Brain microvascular endothelial cell (primary cell): ENCODE results near the gene DLG2.

Experiments used
- DNase-seq: peaks from one replicate; pipeline ENCODE4 v3.0.0-alpha.2; 2020
- H3K27ac ChIP-seq: fragments of 250-450 bp; sonication (Bioruptor Pico); 2 replicates; pipeline ENCODE4 v1.5.1; 2020; ENCODE audit warnings: mild to moderate bottlenecking, moderate library complexity
- H3K27me3 ChIP-seq: fragments of 250-450 bp; sonication (Bioruptor Pico); replicated peaks from 2 replicates; pipeline ENCODE4 v1.5.1; 2020; ENCODE audit warnings: mild to moderate bottlenecking
- H3K36me3 ChIP-seq: fragments of 250-450 bp; sonication (Bioruptor Pico); replicated peaks from 2 replicates; pipeline ENCODE4 v1.5.1; 2020; ENCODE audit warnings: mild to moderate bottlenecking
- H3K4me3 ChIP-seq: 2 replicates; pipeline ENCODE4 v1.5.1; 2011; ENCODE audit warnings: low read depth, mild to moderate bottlenecking, control low read depth, low read length, moderate library complexity
- in situ Hi-C: cut with HindIII; loops from 2 replicates; pipeline ENCODE4 v1.10.0; 2017; ENCODE audit warnings: low sequenced_read_pairs, low pct_ligation_motif_present
- TF ChIP-seq, protein P1 (sequence below): IDR thresholded peaks from 2 replicates; pipeline ENCODE4 v1.5.1; 2011; ENCODE audit warnings: low read depth, mild to moderate bottlenecking, moderate library complexity, low read length, control low read depth, inconsistent platforms; ENCODE audit errors: missing control alignments

The DLG2 gene

DNA sequence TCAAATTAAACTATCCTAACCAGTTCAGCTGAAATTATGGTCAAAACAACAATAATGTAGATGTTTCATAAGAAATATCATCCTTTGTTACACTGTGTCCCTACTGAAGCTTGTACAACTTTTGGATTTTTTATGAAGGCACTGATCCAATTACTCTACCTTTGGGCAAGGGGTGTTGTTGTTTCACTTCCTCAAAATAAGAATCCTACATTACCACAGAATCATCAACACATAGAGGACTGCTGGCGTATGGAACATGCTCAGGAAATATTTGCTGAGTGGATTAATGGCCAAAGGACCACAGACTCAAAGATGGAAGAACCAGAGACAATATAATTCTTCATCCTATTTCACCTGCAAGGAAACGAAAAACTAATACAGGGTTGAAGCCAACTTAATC is 1433.4 kb downstream of the DLG2 start:
- Histone ChIP-seq H3K36me3 (no peaks in the 10 kb centered on the region), H3K4me3 (no peak overlapping the region), H3K27ac (no peak overlapping the region), H3K27me3 (no peaks in the 10 kb centered on the region)
- no peak for DNase-seq
- TF ChIP-seq, protein P1, sequence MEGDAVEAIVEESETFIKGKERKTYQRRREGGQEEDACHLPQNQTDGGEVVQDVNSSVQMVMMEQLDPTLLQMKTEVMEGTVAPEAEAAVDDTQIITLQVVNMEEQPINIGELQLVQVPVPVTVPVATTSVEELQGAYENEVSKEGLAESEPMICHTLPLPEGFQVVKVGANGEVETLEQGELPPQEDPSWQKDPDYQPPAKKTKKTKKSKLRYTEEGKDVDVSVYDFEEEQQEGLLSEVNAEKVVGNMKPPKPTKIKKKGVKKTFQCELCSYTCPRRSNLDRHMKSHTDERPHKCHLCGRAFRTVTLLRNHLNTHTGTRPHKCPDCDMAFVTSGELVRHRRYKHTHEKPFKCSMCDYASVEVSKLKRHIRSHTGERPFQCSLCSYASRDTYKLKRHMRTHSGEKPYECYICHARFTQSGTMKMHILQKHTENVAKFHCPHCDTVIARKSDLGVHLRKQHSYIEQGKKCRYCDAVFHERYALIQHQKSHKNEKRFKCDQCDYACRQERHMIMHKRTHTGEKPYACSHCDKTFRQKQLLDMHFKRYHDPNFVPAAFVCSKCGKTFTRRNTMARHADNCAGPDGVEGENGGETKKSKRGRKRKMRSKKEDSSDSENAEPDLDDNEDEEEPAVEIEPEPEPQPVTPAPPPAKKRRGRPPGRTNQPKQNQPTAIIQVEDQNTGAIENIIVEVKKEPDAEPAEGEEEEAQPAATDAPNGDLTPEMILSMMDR: no peak
- in situ Hi-C loops: no loop called here

DNA sequence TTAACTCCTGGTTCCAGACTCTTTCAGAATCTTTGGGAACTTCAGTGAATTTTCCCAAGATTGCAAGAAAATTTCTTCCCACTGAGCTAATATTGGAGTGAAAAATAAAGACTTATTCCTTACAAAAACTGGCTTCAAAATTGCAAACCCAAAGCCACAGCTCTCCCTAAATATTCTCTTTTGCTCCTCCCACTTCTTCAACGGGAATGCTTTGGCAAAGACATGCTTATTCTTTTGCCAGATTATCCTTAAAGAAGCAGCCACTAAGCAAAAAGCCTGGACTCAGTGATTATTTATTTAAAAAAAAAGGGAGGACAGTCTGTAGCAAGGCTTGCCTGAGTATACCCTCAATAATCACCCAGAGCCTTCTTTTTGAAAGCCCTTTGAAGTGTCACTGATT is 1438.6 kb downstream of the DLG2 start:
- in situ Hi-C loops: no loop called here
- H3K27ac ChIP-seq: no peak overlapping the region
- H3K27me3 ChIP-seq: no peaks in the 10 kb centered on the region
- no peak for DNase-seq
- H3K4me3 ChIP-seq: no peak overlapping the region
- no peaks in the 10 kb centered on the region for H3K36me3 ChIP-seq
- TF ChIP-seq, protein P1: no peak

DNA sequence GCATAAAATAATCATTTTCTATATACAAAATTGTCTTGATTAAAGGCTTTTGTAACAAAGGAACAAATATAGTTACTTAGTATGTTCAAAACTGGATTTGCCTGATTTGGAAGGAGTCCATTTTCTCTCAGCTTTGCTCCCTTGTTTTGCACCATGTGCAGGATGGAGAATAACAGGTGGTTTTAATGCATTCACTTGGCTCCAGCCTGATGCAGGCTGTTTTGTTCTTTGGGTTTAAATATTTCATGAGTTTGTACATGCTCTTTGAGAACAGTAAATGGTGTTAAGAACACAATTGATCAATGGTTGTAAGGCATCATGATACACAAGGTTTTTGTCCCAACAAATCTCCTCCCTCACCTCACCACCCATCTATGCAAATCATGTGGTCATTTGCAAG is 1454.1 kb downstream of the DLG2 start:
- in situ Hi-C loops: no loop called here
- no peak overlapping the region for H3K4me3 ChIP-seq
- no peaks in the 10 kb centered on the region for H3K36me3 ChIP-seq
- TF ChIP-seq, protein P1: no peak
- no peaks in the 10 kb centered on the region for H3K27me3 ChIP-seq
- no peak overlapping the region for H3K27ac ChIP-seq
- DNase-seq: no peak

DNA sequence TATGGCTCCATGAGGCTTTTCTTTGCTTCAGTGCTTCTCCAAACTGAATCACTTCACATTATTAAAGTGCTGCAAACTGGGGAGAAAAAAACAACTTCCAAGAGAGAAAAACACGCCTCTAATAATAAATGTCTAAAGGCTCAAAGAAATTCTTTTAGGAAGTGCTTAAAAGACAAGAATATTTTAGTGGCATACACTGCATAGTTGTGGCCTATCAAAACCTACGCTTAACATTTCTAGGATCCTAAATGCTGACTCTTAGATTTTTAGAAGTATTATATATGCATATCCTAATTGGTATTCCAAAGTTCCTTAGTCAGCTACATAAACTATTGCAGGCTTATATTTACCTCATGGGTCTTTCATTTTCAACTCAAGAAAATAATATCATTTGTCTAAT is 1462.0 kb downstream of the DLG2 start:
- no peaks in the 10 kb centered on the region for H3K36me3 ChIP-seq
- in situ Hi-C loops: no loop called here
- no peak overlapping the region for H3K27ac ChIP-seq
- no peak overlapping the region for H3K4me3 ChIP-seq
- no peaks in the 10 kb centered on the region for H3K27me3 ChIP-seq
- TF ChIP-seq, protein P1: no peak
- DNase-seq: no peak

DNA sequence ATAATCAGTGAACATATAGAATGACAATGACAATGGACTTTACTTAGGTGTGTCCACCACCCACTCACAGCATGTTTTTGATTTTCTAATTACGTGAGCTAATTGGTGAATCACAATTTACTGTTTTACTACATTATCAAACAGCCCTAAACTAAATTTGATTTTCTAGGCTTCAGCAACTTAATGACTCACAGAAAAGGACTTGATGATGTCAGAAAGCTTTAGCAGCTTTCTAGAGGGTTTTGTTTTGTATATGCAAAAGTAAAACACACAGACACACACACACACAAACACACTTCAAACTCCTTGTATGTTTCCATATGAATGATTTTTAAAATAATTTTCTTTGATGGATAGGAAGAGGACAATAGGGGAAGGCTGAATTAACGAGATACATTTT is 1462.4 kb downstream of the DLG2 start:
- in situ Hi-C loops: no loop called here
- H3K4me3 ChIP-seq: no peak overlapping the region

DNA sequence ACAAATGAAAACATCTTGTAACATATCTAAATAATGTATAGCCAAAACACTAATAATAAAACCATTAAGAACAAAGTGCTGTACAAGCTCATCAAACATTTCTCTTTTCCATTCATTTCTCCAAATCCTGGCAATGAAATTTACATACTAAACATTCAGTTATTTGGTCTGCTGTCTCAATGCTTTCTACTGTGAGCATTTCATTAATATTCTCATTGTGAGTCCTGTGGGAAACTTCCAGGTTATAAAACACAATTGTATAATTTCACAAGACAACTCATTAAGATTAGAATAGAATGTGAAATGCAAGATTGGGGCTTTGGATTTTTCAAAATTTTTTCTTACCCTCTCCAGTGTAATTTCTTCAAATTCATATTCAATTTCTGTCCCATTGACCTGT is 1464.0 kb downstream of the DLG2 start:
- TF ChIP-seq, protein P1: no peak
- in situ Hi-C loops: no loop called here
- Histone ChIP-seq H3K27ac (no peak overlapping the region), H3K36me3 (no peaks in the 10 kb centered on the region), H3K4me3 (no peak overlapping the region), H3K27me3 (no peaks in the 10 kb centered on the region)
- no peak for DNase-seq

More for the DNA sequence above, 1462.4 kb downstream of the DLG2 start:
- H3K36me3 ChIP-seq: no peaks in the 10 kb centered on the region
- no peaks in the 10 kb centered on the region for H3K27me3 ChIP-seq
- TF ChIP-seq, protein P1: no peak
- no peak overlapping the region for H3K27ac ChIP-seq
- no peak for DNase-seq
